ENCODE results near the gene TCN1. TPM values are rescaled to one million over a fixed set of nuclear protein-coding genes. Genes with fewer than 3 reads are reported as not detected.
"Not testable (repeated sequence)": the region's sequence is repeated elsewhere in the genome, so short reads cannot be mapped to it uniquely, and the experiment has no call there.

The TCN1 gene
- total and polyA plus RNA-seq, 4 donors = not detected

DNA sequence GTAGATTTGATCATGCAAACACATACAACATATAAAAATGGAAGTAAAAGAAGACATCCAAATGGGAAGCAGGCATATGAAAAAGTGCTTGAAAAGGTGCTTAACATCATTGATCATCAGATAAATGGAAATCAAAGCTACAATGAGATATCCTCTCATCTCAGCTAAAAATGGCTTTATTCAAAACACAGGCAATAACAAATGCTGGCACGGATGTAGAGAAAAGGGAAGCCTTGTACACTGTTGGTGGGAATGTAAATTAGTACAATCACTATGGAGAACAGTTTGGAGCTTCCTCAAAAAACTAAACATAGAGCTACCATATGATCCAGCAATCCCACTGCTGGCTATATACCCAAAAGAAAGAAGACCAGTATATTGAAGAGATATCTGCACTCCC is 549 bp upstream of the TCN1 start:
- no peaks in the 10 kb centered on the region for H3K4me1 ChIP-seq (ENCODE audit: control insufficient read depth in 1 of 2, insufficient read depth in 2 of 2, low read length in 2 of 2)
- H3K4me3 ChIP-seq (ENCODE audit: low read length in 2 of 2) = no peak overlapping the region
- intact Hi-C loops (cut with DNase I) = no loop called here
- DNase-seq (no peak), ATAC-seq (ENCODE audit: low FRiP score) (no peak)
- H3K9me3 ChIP-seq (ENCODE audit: control insufficient read depth, low read length) = no peaks in the 10 kb centered on the region
- H3K27me3 ChIP-seq (ENCODE audit: control insufficient read depth in 1 of 2, insufficient read depth in 2 of 2, low read length in 1 of 2) = no peaks in the 10 kb centered on the region
- 40 to 91% methylated on average over 1 of the region's 1 CpG for WGBS, 2 donors
- H3K27ac ChIP-seq (ENCODE audit: low read depth in 1 of 2, low read length in 2 of 2) = no peak overlapping the region
- H3K36me3 ChIP-seq (ENCODE audit: control insufficient read depth in 1 of 2, insufficient read depth in 2 of 2, low read length in 1 of 2) = no peaks in the 10 kb centered on the region

GRCh38 chr11:59865031-59865430 is 1.3 kb downstream of the TCN1 start:
- no peaks in the 10 kb centered on the region for H3K27me3 ChIP-seq (ENCODE audit: control insufficient read depth in 1 of 2, insufficient read depth in 2 of 2, low read length in 1 of 2)
- ATAC-seq (ENCODE audit: low FRiP score) = no peak
- H3K27ac ChIP-seq (ENCODE audit: low read depth in 1 of 2, low read length in 2 of 2) = no peak overlapping the region
- 69 to 70% methylated on average over 1 of the region's 1 CpG for WGBS, 2 donors
- intact Hi-C loops (cut with DNase I) = no loop called here
- H3K4me3 ChIP-seq (ENCODE audit: low read length in 2 of 2) = no peak overlapping the region
- H3K9me3 ChIP-seq (ENCODE audit: control insufficient read depth, low read length) = no peaks in the 10 kb centered on the region
- no peaks in the 10 kb centered on the region for H3K4me1 ChIP-seq (ENCODE audit: control insufficient read depth in 1 of 2, insufficient read depth in 2 of 2, low read length in 2 of 2)
- no peak for DNase-seq
- H3K36me3 ChIP-seq (ENCODE audit: control insufficient read depth in 1 of 2, insufficient read depth in 2 of 2, low read length in 1 of 2) = no peaks in the 10 kb centered on the region

GRCh38 chr11:59862252-59862651 is 4.0 kb downstream of the TCN1 start:
- intact Hi-C loops (cut with DNase I) = no loop called here
- H3K4me3 ChIP-seq (ENCODE audit: low read length in 2 of 2) = no peak overlapping the region
- no peak overlapping the region for H3K27ac ChIP-seq (ENCODE audit: low read depth in 1 of 2, low read length in 2 of 2)

DNA sequence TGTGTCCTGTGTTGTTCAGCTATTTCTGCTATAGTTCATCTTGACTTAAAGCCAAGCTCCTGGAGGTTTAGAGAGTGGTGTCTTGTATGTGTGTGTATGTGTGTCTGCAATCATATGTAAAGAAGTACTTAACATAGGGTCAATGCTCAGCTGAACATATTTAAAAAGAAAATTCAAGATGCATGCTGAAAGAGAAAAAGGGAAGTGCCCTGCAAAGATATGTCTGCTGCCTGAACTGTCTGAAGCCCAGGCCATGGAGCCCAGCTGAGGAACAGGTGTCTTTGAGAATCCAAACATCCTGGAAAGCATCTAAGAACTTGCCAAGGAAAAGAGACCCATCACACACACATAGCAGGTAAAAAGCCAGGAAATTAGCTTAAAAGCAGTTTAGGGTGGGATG is 6.6 kb downstream of the TCN1 start:
- Histone ChIP-seq H3K9me3 (ENCODE audit: control insufficient read depth, low read length) (no peaks in the 10 kb centered on the region), H3K27ac (ENCODE audit: low read depth in 1 of 2, low read length in 2 of 2) (no peak overlapping the region), H3K4me1 (ENCODE audit: control insufficient read depth in 1 of 2, insufficient read depth in 2 of 2, low read length in 2 of 2) (no peaks in the 10 kb centered on the region), H3K4me3 (ENCODE audit: low read length in 2 of 2) (no peak overlapping the region), H3K27me3 (ENCODE audit: control insufficient read depth in 1 of 2, insufficient read depth in 2 of 2, low read length in 1 of 2) (no peaks in the 10 kb centered on the region), H3K36me3 (ENCODE audit: control insufficient read depth in 1 of 2, insufficient read depth in 2 of 2, low read length in 1 of 2) (no peaks in the 10 kb centered on the region)
- intact Hi-C loops (cut with DNase I) = no loop called here
- ATAC-seq (ENCODE audit: low FRiP score) (no peak), DNase-seq (no peak)

More at GRCh38 chr11:59862252-59862651, 4.0 kb downstream of the TCN1 start:
- Histone ChIP-seq H3K4me1 (ENCODE audit: control insufficient read depth in 1 of 2, insufficient read depth in 2 of 2, low read length in 2 of 2) (no peaks in the 10 kb centered on the region), H3K27me3 (ENCODE audit: control insufficient read depth in 1 of 2, insufficient read depth in 2 of 2, low read length in 1 of 2) (no peaks in the 10 kb centered on the region), H3K36me3 (ENCODE audit: control insufficient read depth in 1 of 2, insufficient read depth in 2 of 2, low read length in 1 of 2) (no peaks in the 10 kb centered on the region), H3K9me3 (ENCODE audit: control insufficient read depth, low read length) (no peaks in the 10 kb centered on the region)
- DNase-seq (no peak), ATAC-seq (ENCODE audit: low FRiP score) (no peak)
- WGBS, 2 donors = 68 to 69% methylated on average over 3 of the region's 3 CpGs

DNA sequence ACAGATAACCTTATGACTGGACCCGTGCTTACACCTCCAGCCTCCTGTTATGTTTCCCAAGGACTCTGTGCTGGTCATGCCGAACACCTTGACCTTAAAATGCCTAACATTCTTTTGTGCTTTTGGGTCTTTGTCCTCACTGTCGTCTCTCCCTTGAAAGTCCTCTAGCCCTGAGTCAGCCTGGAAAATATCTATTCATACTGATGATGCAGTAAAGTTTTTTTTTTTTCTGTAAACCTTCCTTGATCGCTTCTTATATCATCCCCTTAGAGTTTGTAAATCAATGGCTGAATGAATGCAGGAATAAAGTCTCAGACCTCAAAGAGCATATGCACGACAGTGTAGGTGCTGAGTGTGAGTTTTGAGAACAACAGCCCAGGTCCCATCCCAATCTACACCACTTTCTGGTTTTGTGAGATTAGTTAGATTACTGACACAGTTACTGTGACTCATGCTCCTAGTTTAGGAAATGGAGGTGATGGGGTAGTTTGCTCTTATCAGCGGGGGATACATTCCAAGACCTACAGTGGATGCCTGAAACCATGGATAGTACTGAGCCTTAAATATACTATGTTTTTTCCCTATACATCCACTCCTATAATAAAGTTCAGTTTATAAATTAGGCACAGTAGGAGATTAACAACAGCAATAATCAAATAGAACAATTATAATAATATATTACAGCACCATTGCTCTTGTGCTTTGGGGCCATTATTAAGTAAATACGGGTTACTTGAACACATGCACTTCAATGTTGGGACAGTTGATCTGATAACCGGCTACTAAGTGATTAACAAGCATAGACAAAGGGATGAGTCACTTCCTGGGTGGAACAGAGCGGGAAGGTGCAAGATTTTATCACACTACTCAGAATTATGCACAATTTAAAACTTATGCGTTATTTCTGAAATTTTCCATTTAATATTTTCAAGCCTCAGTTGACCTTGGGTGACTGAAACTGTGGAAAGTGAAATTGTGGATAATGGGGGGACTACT is 8.6 kb downstream of the TCN1 start:
- no peaks in the 10 kb centered on the region for H3K9me3 ChIP-seq (ENCODE audit: control insufficient read depth, low read length)
- DNase-seq (no peak), ATAC-seq (ENCODE audit: low FRiP score) (no peak)
- 76 to 79% methylated on average over 10 of the region's 10 CpGs for WGBS, 2 donors
- H3K4me1 ChIP-seq (ENCODE audit: control insufficient read depth in 1 of 2, insufficient read depth in 2 of 2, low read length in 2 of 2) = no peaks in the 10 kb centered on the region
- no peaks in the 10 kb centered on the region for H3K27me3 ChIP-seq (ENCODE audit: control insufficient read depth in 1 of 2, insufficient read depth in 2 of 2, low read length in 1 of 2)
- H3K36me3 ChIP-seq (ENCODE audit: control insufficient read depth in 1 of 2, insufficient read depth in 2 of 2, low read length in 1 of 2) = no peaks in the 10 kb centered on the region
- H3K27ac ChIP-seq (ENCODE audit: low read depth in 1 of 2, low read length in 2 of 2) = no peak overlapping the region
- H3K4me3 ChIP-seq (ENCODE audit: low read length in 2 of 2) = no peak overlapping the region
- intact Hi-C loops (cut with DNase I) = no loop called here

DNA sequence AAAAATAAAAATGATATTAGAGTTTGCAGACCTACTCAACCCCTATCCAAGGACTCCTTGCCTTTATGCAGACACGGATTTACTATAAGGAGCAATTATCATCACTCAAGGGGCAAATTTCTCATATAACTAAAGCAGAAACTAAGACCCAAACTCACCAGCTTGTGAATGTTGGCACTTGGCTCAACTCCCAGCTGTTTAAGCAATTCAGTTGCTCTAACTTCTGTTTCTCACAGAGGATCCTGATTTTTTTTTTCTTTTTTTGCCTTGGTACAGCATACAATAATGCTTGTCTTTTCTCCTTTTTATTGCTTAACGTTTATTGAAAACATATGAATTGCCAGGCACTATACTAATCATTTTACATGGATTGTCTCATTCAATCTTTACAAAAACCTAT is 11.4 kb downstream of the TCN1 start:
- DNase-seq (no peak), ATAC-seq (ENCODE audit: low FRiP score) (no peak)
- Histone ChIP-seq H3K27ac (ENCODE audit: low read depth in 1 of 2, low read length in 2 of 2) (no peak overlapping the region), H3K9me3 (ENCODE audit: control insufficient read depth, low read length) (no peaks in the 10 kb centered on the region), H3K27me3 (ENCODE audit: control insufficient read depth in 1 of 2, insufficient read depth in 2 of 2, low read length in 1 of 2) (no peaks in the 10 kb centered on the region), H3K4me1 (ENCODE audit: control insufficient read depth in 1 of 2, insufficient read depth in 2 of 2, low read length in 2 of 2) (no peaks in the 10 kb centered on the region), H3K4me3 (ENCODE audit: low read length in 2 of 2) (no peak overlapping the region), H3K36me3 (ENCODE audit: control insufficient read depth in 1 of 2, insufficient read depth in 2 of 2, low read length in 1 of 2) (no peaks in the 10 kb centered on the region)
- intact Hi-C loops (cut with DNase I) = no loop called here
- WGBS, 2 donors = 38 to 49% methylated on average over 2 of the region's 2 CpGs

DNA sequence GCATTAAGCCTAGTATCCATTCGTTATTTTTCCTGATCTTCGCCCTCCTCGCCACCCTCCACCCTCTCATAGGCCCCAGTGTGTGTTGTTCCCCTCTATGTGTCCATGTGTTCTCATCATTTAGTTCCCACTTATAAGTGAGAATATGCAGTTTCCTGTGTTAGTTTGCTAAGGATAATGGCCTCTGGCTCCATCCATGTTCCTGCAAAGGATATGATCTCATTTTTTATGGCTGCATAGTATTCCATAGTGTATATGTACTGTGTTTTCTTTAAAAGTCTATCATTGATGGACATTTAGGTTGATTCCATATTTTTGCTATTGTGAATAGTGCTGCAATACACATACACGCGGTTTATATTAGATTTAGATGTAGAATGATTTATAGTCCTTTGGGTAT is 14.9 kb downstream of the TCN1 start:
- H3K4me1 ChIP-seq (ENCODE audit: control insufficient read depth in 1 of 2, insufficient read depth in 2 of 2, low read length in 2 of 2); H3K27ac ChIP-seq (ENCODE audit: low read depth in 1 of 2, low read length in 2 of 2); H3K36me3 ChIP-seq (ENCODE audit: control insufficient read depth in 1 of 2, insufficient read depth in 2 of 2, low read length in 1 of 2); H3K4me3 ChIP-seq (ENCODE audit: low read length in 2 of 2); H3K9me3 ChIP-seq (ENCODE audit: control insufficient read depth, low read length); intact Hi-C loops (cut with DNase I); ATAC-seq (ENCODE audit: low FRiP score); DNase-seq; H3K27me3 ChIP-seq (ENCODE audit: control insufficient read depth in 1 of 2, insufficient read depth in 2 of 2, low read length in 1 of 2): not testable (repeated sequence)
- 84 to 87% methylated on average over 5 of the region's 5 CpGs for WGBS, 2 donors

- DNase-seq; ATAC-seq (ENCODE audit: low FRiP score); H3K27me3 ChIP-seq (ENCODE audit: control insufficient read depth in 1 of 2, insufficient read depth in 2 of 2, low read length in 1 of 2); H3K4me3 ChIP-seq (ENCODE audit: low read length in 2 of 2); H3K9me3 ChIP-seq (ENCODE audit: control insufficient read depth, low read length); intact Hi-C loops (cut with DNase I); H3K27ac ChIP-seq (ENCODE audit: low read depth in 1 of 2, low read length in 2 of 2); H3K36me3 ChIP-seq (ENCODE audit: control insufficient read depth in 1 of 2, insufficient read depth in 2 of 2, low read length in 1 of 2); H3K4me1 ChIP-seq (ENCODE audit: control insufficient read depth in 1 of 2, insufficient read depth in 2 of 2, low read length in 2 of 2): not testable (repeated sequence)
- 94 to 96% methylated on average over 2 of the region's 2 CpGs for WGBS, 2 donors
Measured at GRCh38 chr11:59849551-59849950, 16.7 kb downstream of the TCN1 start.

- H3K4me3 ChIP-seq (ENCODE audit: low read length in 2 of 2) = no peak overlapping the region
- H3K27ac ChIP-seq (ENCODE audit: low read depth in 1 of 2, low read length in 2 of 2) = no peak overlapping the region
- H3K36me3 ChIP-seq (ENCODE audit: control insufficient read depth in 1 of 2, insufficient read depth in 2 of 2, low read length in 1 of 2) = no peaks in the 10 kb centered on the region
- no peaks in the 10 kb centered on the region for H3K4me1 ChIP-seq (ENCODE audit: control insufficient read depth in 1 of 2, insufficient read depth in 2 of 2, low read length in 2 of 2)
- 31 to 33% methylated on average over 2 of the region's 2 CpGs for WGBS, 2 donors
- no peaks in the 10 kb centered on the region for H3K27me3 ChIP-seq (ENCODE audit: control insufficient read depth in 1 of 2, insufficient read depth in 2 of 2, low read length in 1 of 2)
- H3K9me3 ChIP-seq (ENCODE audit: control insufficient read depth, low read length) = no peaks in the 10 kb centered on the region
- intact Hi-C loops (cut with DNase I) = no loop called here
- no peak for ATAC-seq (ENCODE audit: low FRiP score)
- DNase-seq = no peak
Measured at GRCh38 chr11:59849129-59849528, 17.2 kb downstream of the TCN1 start.
